HFF-Myc (cell line): ENCODE results near the gene MID1IP1.

Source experiments
- DNase-seq: peaks from one replicate; pipeline ENCODE4 v3.0.0-alpha.2; 2011; ENCODE audit warnings: low read depth; ENCODE audit errors: extremely low read depth
- H3K4me3 ChIP-seq: replicated peaks from 2 replicates; pipeline ENCODE4 v1.5.1; 2011; ENCODE audit warnings: low read depth, mild to moderate bottlenecking, control low read depth, low read length
- TF ChIP-seq, protein P1 (sequence below): IDR thresholded peaks from 2 replicates; pipeline ENCODE4 v1.5.1; 2012; ENCODE audit warnings: mild to moderate bottlenecking, low read depth, low read length, control low read depth; ENCODE audit errors: missing control alignments

The MID1IP1 gene

DNA sequence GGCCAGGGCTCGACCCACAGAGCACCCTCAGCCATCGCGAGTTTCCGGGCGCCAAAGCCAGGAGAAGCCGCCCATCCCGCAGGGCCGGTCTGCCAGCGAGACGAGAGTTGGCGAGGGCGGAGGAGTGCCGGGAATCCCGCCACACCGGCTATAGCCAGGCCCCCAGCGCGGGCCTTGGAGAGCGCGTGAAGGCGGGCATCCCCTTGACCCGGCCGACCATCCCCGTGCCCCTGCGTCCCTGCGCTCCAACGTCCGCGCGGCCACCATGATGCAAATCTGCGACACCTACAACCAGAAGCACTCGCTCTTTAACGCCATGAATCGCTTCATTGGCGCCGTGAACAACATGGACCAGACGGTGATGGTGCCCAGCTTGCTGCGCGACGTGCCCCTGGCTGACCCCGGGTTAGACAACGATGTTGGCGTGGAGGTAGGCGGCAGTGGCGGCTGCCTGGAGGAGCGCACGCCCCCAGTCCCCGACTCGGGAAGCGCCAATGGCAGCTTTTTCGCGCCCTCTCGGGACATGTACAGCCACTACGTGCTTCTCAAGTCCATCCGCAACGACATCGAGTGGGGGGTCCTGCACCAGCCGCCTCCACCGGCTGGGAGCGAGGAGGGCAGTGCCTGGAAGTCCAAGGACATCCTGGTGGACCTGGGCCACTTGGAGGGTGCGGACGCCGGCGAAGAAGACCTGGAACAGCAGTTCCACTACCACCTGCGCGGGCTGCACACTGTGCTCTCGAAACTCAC, 3.6 kb downstream of the MID1IP1 start:
- DNase-seq, result no peak
- TF ChIP-seq, protein P1, sequence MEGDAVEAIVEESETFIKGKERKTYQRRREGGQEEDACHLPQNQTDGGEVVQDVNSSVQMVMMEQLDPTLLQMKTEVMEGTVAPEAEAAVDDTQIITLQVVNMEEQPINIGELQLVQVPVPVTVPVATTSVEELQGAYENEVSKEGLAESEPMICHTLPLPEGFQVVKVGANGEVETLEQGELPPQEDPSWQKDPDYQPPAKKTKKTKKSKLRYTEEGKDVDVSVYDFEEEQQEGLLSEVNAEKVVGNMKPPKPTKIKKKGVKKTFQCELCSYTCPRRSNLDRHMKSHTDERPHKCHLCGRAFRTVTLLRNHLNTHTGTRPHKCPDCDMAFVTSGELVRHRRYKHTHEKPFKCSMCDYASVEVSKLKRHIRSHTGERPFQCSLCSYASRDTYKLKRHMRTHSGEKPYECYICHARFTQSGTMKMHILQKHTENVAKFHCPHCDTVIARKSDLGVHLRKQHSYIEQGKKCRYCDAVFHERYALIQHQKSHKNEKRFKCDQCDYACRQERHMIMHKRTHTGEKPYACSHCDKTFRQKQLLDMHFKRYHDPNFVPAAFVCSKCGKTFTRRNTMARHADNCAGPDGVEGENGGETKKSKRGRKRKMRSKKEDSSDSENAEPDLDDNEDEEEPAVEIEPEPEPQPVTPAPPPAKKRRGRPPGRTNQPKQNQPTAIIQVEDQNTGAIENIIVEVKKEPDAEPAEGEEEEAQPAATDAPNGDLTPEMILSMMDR, result no peak
- H3K4me3 ChIP-seq, result peak overlapping the region; percentile 66

DNA sequence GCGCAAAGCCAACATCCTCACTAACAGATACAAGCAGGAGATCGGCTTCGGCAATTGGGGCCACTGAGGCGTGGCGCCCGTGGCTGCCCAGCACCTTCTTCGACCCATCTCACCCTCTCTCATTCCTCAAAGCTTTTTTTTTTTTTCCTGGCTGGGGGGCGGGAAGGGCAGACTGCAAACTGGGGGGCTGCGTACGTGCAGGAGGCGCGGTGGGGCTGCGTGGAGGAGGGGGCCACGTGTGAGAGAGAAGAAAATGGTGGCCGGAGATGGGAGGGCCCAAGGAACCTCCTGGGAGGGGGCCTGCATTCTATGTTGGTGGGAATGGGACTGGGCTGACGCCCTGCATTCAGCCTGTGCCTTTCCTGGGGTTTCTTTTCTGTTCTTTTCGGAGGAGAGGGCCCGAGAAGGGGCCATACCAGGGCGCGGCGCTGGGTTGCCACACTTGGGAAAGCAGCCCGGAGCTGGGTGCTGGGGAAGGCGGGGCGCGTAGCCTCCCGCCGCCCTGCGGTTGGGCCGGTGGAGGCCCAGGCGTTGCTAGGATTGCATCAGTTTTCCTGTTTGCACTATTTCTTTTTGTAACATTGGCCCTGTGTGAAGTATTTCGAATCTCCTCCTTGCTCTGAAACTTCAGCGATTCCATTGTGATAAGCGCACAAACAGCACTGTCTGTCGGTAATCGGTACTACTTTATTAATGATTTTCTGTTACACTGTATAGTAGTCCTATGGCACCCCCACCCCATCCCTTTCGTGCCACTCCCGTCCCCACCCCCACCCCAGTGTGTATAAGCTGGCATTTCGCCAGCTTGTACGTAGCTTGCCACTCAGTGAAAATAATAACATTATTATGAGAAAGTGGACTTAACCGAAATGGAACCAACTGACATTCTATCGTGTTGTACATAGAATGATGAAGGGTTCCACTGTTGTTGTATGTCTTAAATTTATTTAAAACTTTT, 4.5 kb downstream of the MID1IP1 start:
- DNase-seq, result no peak
- TF ChIP-seq, protein P1, result no peak
- peak overlapping the region; percentile 66 for H3K4me3 ChIP-seq

DNA sequence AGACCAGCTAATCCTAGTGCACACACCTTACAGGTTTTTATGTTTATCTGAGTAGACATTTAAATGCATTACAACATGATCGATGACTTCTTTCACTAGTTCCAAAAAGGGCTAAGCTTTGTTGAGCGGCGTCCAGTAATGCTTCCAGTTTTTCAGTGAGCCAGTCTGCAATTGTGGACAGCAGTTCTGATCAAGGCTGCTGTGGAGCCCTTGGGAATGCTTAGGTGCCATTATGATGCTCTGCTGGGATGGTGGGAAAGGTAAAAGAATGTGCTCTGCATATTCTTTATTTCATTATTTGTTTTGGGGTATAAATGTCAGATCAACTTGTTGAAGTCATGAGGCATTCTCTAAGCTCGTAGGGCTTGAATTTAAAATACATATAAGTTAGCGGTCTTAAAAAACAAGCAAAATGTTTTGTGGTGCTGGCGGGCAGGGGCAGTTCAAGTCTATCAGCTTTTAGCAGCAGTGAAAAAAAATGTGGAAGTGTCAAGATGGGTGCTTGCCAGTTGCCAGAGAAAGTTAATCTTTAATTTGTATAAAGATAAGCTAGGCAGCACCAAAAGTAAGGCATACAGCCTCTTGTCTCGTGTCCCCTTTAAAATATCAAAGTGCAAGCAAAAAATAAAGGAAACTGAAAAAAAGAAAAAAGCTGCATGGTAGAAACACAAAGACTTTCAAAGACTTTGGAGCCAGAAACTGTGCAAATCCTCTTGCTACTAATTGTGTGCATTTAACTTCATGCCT, 5.8 kb downstream of the MID1IP1 start:
- H3K4me3 ChIP-seq, result peak overlapping the region; percentile 66
- TF ChIP-seq, protein P1, result no peak
- no peak for DNase-seq

DNA sequence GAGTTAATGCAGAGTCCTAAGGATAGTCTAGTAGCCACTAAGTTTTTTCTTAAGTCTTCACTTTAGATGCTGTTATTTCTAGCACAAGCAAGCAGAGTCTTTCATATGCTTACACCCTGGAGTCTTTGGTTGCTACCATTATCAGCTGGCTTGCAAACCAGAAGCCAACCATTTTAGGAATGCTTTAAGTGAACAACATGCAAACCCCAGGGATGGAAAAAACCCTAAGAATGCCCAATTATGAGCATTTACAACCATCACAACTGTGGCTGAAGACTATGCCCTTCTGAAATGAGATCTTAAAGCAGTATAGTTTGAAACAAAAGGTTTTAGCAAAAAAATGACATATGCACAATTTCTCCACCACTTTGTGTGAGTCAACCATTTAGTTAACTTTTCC, 6.6 kb downstream of the MID1IP1 start:
- no peak for DNase-seq
- H3K4me3 ChIP-seq, result no peak overlapping the region

DNA sequence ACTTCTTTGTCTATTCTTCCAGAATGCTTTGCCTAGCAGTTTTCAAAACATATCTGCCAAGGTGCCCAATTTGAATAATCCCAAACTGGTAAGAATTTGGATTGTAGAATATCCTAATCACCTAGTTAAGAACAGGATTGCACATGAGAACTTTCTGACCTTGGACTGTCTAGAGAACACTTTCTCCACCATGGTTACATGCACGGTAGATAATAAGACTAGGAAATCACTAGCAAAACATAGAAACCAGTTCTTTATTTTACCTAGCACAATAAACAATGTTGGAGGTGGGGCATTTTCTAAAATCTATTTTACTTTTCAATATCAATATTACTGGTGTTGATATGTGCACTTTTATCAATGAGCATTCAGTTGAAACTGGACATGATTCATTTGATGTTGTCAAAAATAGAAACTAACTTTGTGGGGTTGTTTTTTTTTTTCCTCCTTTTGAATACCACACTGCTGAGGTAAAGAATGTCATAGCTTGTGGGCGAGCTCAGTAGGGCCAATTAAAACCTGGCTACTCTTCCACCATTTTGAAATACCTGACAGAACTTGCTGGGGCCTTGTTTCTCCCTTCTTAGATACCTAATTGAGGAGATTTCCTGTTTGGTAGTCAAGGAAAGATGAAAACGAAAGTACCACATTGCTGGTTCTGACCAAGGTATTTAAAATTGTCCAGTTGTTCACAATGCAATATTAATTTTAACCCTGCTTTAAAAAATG, 10.4 kb downstream of the MID1IP1 start:
- TF ChIP-seq, protein P1, result no peak
- no peak for DNase-seq
- no peak overlapping the region for H3K4me3 ChIP-seq

More for the DNA sequence above, 6.6 kb downstream of the MID1IP1 start:
- TF ChIP-seq, protein P1, result no peak

DNA sequence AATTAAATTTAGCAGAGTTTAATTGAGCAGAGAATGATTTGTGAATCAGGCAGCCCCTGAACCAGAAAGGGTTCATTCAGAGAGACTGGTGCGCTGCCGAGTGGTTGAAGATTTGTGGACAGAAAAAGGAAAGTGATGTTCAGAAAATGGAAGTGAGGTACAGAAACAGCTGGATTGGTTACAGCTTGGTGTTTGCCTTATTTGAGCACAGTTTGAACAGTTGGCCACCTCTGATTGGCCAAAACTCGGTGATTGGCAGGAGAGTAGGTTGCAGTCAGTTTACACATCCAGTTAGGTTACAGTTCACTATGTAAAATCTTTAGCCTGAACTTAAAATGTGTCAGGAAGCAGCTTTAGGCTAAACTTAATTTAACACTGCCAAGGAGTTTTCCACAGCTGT, 14.9 kb downstream of the MID1IP1 start:
- TF ChIP-seq, protein P1, result no peak
- H3K4me3 ChIP-seq, result no peak overlapping the region

More for the DNA sequence above, 14.9 kb downstream of the MID1IP1 start:
- no peak for DNase-seq
